Ascending aorta (tissue), 2 donors: ENCODE measurements around the gene PARP8. TPM values are rescaled to one million over a fixed set of nuclear protein-coding genes. Genes with fewer than 3 reads are reported as not detected.

Source experiments
- DNase-seq, 2 donors: peaks; one replicate each; pipeline ENCODE4 v3.0.0-alpha.2; 2019; ENCODE audit warnings: low spot score in 2 of 2
- H3K27ac ChIP-seq, 2 donors: fragments of 200-600 bp; sonication (generic); one replicate each; pipeline ENCODE4 v1.5.1; 2016 to 2017; ENCODE audit warnings: mild to moderate bottlenecking in 1 of 2
- H3K27me3 ChIP-seq: fragments of 200-600 bp; sonication (generic); one replicate; pipeline ENCODE4 v1.5.1; 2017
- H3K36me3 ChIP-seq, 2 donors: fragments of 200-600 bp; sonication (generic); one replicate each; pipeline ENCODE4 v1.5.1; 2016
- H3K4me1 ChIP-seq, 2 donors: fragments of 200-600 bp; sonication (generic); one replicate each; pipeline ENCODE4 v1.5.1; 2016 to 2017; ENCODE audit warnings: mild to moderate bottlenecking in 1 of 2
- H3K4me3 ChIP-seq, 2 donors: fragments of 200-600 bp; sonication (generic); one replicate each; pipeline ENCODE4 v1.5.1; 2016 to 2017; ENCODE audit warnings: mild to moderate bottlenecking in 1 of 2
- H3K9me3 ChIP-seq, 2 donors: fragments of 200-600 bp; sonication (generic); one replicate each; pipeline ENCODE4 v1.5.1; 2016
- intact Hi-C: fragments of 100-400 bp; cut with DNase I; formaldehyde crosslinking; loops from one replicate; pipeline ENCODE4 v1.15.1; 2023
- total RNA-seq: library from RNA; depleted of rRNA; stranded (reverse); fragments of >200 nt; gene quantifications from one replicate; pipeline ENCODE4 v1.1.0, GENCODE V29; 2016
- TF ChIP-seq, protein P1 (sequence below), 3 experiments: fragments of 200-600 bp in 2 of 3; fragments of 450-650 bp in 1 of 3; sonication (generic) in 2 of 3; IDR thresholded peaks; one replicate each; pipeline ENCODE4 v1.5.1; 2016 to 2019; ENCODE audit warnings: antibody characterized with exemption in 3 of 3, mild to moderate bottlenecking in 1 of 3, moderate library complexity in 1 of 3

The PARP8 gene
- total RNA-seq, 1 donor from 2014 or later: 5.6 TPM

GRCh38 chr5:50745221-50745910, 78.9 kb downstream of the PARP8 start:
- Histone ChIP-seq H3K36me3 (no peaks in the 10 kb centered on the region), H3K4me3 (peak overlapping the region; percentile 36 to 56), H3K4me1 (peaks cover 0 to 6% of the 10 kb centered on the region in 2 donors), H3K27ac (peak overlapping the region; percentile 56), H3K9me3 (no peaks in the 10 kb centered on the region), H3K27me3 (no peaks in the 10 kb centered on the region)
- intact Hi-C loops: loop anchor here (5.0 kb wide), 1 partner anchor 78 kb away; the partner anchor contains the start of gene PARP8
- TF ChIP-seq, protein P1, sequence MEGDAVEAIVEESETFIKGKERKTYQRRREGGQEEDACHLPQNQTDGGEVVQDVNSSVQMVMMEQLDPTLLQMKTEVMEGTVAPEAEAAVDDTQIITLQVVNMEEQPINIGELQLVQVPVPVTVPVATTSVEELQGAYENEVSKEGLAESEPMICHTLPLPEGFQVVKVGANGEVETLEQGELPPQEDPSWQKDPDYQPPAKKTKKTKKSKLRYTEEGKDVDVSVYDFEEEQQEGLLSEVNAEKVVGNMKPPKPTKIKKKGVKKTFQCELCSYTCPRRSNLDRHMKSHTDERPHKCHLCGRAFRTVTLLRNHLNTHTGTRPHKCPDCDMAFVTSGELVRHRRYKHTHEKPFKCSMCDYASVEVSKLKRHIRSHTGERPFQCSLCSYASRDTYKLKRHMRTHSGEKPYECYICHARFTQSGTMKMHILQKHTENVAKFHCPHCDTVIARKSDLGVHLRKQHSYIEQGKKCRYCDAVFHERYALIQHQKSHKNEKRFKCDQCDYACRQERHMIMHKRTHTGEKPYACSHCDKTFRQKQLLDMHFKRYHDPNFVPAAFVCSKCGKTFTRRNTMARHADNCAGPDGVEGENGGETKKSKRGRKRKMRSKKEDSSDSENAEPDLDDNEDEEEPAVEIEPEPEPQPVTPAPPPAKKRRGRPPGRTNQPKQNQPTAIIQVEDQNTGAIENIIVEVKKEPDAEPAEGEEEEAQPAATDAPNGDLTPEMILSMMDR (IDR thresholded peaks at IDR 0.05): no peak
- DNase-seq: no peak

DNA sequence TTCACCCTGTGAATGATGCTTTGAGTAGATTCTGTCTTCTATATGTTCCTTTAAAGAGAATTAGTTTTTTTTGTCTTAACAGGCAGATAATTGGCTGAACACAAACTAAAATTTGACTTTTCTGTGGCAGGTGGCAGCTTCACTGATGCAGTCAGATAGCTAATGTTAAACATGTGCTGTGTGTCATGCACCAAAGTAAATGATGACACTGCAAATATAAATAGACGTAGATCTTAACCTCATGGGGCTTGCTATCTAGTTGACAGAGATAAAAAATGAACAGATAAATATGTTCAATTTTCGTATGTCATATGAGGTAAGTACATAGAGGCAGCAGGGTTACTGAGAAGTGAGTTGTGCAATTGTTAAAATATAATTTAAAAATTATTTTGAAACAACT, 82.7 kb downstream of the PARP8 start:
- no peaks in the 10 kb centered on the region for H3K27me3 ChIP-seq
- H3K4me3 ChIP-seq: no peak overlapping the region
- H3K36me3 ChIP-seq: no peaks in the 10 kb centered on the region
- DNase-seq: no peak
- peaks cover 0 to 6% of the 10 kb centered on the region in 2 donors for H3K4me1 ChIP-seq
- TF ChIP-seq, protein P1 (IDR thresholded peaks at IDR 0.05): no peak
- intact Hi-C loops: loop anchor here (5.0 kb wide), 1 partner anchor 82 kb away; the partner anchor contains the start of gene PARP8
- H3K9me3 ChIP-seq: no peaks in the 10 kb centered on the region
- no peak overlapping the region for H3K27ac ChIP-seq

GRCh38 chr5:50749873-50750272, 83.4 kb downstream of the PARP8 start:
- Histone ChIP-seq H3K9me3 (no peaks in the 10 kb centered on the region), H3K27ac (no peak overlapping the region), H3K4me3 (no peak overlapping the region), H3K4me1 (peaks cover 0 to 6% of the 10 kb centered on the region in 2 donors), H3K27me3 (no peaks in the 10 kb centered on the region), H3K36me3 (no peaks in the 10 kb centered on the region)
- no peak for DNase-seq
- intact Hi-C loops: loop anchor here (5.0 kb wide), 1 partner anchor 83 kb away; the partner anchor contains the start of gene PARP8
- TF ChIP-seq, protein P1 (IDR thresholded peaks at IDR 0.05): no peak

- no peak overlapping the region for H3K27ac ChIP-seq
- no peak for DNase-seq
- intact Hi-C loops: no loop called here
- H3K4me1 ChIP-seq: no peaks in the 10 kb centered on the region
- H3K27me3 ChIP-seq: no peaks in the 10 kb centered on the region
- TF ChIP-seq, protein P1 (IDR thresholded peaks at IDR 0.05): peak; percentile 47 to 80 (median 75)
- no peaks in the 10 kb centered on the region for H3K36me3 ChIP-seq
- no peak overlapping the region for H3K4me3 ChIP-seq
- no peaks in the 10 kb centered on the region for H3K9me3 ChIP-seq
These were observed 84.7 kb downstream of the PARP8 start for GRCh38 chr5:50751064-50751657.

DNA sequence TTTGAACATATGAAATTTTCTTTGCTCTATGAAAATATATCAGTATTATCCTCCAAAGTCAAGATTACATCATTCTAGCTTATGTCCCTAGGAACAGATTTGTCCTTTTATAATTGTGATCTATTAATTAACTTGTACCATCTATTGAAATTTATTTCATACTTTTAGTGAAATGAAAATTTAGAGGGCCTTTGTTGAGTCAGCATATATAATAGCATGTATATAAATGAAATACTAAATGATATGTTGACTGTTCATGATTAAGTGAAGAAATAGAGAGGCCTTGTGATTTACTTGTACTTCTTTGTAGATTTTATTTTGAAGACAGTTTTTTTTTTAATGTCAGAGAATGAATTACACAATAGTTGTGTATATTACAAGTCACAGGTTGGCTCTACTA, 86.4 kb downstream of the PARP8 start:
- intact Hi-C loops: no loop called here
- no peak for DNase-seq
- Histone ChIP-seq H3K27ac (no peak overlapping the region), H3K27me3 (no peaks in the 10 kb centered on the region), H3K4me3 (no peak overlapping the region), H3K36me3 (no peaks in the 10 kb centered on the region), H3K9me3 (no peaks in the 10 kb centered on the region), H3K4me1 (no peaks in the 10 kb centered on the region)
- TF ChIP-seq, protein P1 (IDR thresholded peaks at IDR 0.05): no peak
